Measurements from ENCODE around the gene AGO4.

AGO4 gene

DNA sequence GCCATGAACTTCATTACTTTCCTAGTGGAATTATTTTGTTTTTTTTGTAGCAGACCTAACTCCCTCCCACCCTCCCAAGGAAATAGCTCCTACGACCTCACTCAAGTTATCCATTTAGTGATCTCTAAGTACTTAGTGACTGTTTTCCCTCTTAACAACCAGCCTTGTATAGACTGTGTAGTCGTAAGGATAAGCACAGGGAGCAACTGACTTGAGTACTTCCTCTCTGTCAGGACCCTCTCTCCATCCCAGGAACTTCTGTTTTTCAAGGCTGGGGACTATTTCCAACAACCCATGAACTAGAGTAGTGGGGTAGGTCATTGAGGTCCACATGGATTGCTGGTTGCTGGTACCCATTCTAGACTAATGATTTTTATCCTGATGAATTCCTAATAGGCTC lies 77.1 kb downstream of the AGO4 start:
- no peak for TF ChIP-seq EZH2 (IDR thresholded peaks at IDR 0.05; ENCODE audit: borderline replicate concordance, low read length)
- TF ChIP-seq, protein P1, sequence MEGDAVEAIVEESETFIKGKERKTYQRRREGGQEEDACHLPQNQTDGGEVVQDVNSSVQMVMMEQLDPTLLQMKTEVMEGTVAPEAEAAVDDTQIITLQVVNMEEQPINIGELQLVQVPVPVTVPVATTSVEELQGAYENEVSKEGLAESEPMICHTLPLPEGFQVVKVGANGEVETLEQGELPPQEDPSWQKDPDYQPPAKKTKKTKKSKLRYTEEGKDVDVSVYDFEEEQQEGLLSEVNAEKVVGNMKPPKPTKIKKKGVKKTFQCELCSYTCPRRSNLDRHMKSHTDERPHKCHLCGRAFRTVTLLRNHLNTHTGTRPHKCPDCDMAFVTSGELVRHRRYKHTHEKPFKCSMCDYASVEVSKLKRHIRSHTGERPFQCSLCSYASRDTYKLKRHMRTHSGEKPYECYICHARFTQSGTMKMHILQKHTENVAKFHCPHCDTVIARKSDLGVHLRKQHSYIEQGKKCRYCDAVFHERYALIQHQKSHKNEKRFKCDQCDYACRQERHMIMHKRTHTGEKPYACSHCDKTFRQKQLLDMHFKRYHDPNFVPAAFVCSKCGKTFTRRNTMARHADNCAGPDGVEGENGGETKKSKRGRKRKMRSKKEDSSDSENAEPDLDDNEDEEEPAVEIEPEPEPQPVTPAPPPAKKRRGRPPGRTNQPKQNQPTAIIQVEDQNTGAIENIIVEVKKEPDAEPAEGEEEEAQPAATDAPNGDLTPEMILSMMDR (IDR thresholded peaks at IDR 0.05; ENCODE audit: low read length): no peak
- no peak overlapping the region for H3K27ac ChIP-seq (ENCODE audit: low read depth, low read length, poor library complexity, severe bottlenecking)
- H3K9me2 ChIP-seq (ENCODE audit: low read depth, low read length): no peaks in the 10 kb centered on the region
- no peak overlapping the region for H3K4me2 ChIP-seq (ENCODE audit: low read length)
- H3K79me2 ChIP-seq (ENCODE audit: insufficient read depth, low read length): peaks cover 4% of the 10 kb centered on the region; the same call in 1 of the 2 replicates
- no peaks in the 10 kb centered on the region for H4K20me1 ChIP-seq (ENCODE audit: insufficient read depth, low read length)
- peaks cover 12% of the 10 kb centered on the region; the same call in 1 of the 2 replicates for H3K36me3 ChIP-seq (ENCODE audit: insufficient read depth, low read length)
- H3F3A ChIP-seq (ENCODE audit: insufficient read depth, low read length): peaks cover 4% of the 10 kb centered on the region; the same call in 1 of the 2 replicates
- H2AFZ ChIP-seq (ENCODE audit: low read length): no peak overlapping the region
- no peaks in the 10 kb centered on the region for H3K27me3 ChIP-seq (ENCODE audit: insufficient read depth, low read length)
- H3K9ac ChIP-seq (ENCODE audit: low read length): no peak overlapping the region
- H3K9me3 ChIP-seq (ENCODE audit: low read length): no peaks in the 10 kb centered on the region
- H3K4me3 ChIP-seq (ENCODE audit: low read depth, low read length, poor library complexity, severe bottlenecking): no peak overlapping the region
- H3K4me1 ChIP-seq (ENCODE audit: insufficient read depth, low read length, severe bottlenecking): peaks cover 34% of the 10 kb centered on the region

DNA sequence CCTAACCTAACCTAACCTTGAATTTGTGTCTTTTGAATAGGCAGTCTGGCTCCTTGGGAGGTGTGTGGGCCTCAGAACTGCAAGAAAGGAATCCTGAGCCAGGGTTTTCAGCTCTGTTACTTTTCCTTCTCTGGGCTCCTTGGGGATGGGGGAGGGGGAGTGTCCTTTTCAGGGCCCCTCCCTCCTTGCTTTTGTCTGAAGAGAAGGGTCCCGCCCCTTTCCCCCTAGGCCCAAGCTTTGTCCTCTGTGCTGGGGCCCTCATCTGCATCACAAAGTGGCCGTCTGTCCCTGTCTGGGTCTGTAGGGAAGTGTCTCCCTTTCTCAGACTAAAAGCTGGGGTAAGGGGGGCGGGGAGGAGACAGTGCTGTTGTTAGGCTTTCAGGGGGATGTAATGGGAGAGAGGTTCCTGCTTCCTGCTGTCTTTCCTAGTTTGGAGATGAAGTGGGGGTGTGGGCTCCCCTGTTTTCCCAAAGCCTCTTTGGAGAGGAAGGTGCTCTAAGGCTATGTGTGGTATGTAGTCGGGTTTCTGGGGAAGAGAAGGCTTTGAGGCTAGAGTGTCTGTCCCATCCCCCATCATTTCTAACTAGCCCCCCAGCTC lies 78.2 kb downstream of the AGO4 start:
- TF ChIP-seq, protein P1 (IDR thresholded peaks at IDR 0.05; ENCODE audit: low read length): no peak
- TF ChIP-seq EZH2 (IDR thresholded peaks at IDR 0.05; ENCODE audit: borderline replicate concordance, low read length): no peak
- Histone ChIP-seq H2AFZ (ENCODE audit: low read length) (no peak overlapping the region), H3K9ac (ENCODE audit: low read length) (no peak overlapping the region), H3K79me2 (ENCODE audit: insufficient read depth, low read length) (peaks cover 4% of the 10 kb centered on the region; the same call in 1 of the 2 replicates), H3K4me2 (ENCODE audit: low read length) (peak overlapping the region; percentile 41; the same call in 1 of the 2 replicates), H3K36me3 (ENCODE audit: insufficient read depth, low read length) (peaks cover 20% of the 10 kb centered on the region; the same call in 1 of the 2 replicates), H3K9me2 (ENCODE audit: low read depth, low read length) (no peaks in the 10 kb centered on the region), H3K4me3 (ENCODE audit: low read depth, low read length, poor library complexity, severe bottlenecking) (no peak overlapping the region), H4K20me1 (ENCODE audit: insufficient read depth, low read length) (no peaks in the 10 kb centered on the region), H3K27ac (ENCODE audit: low read depth, low read length, poor library complexity, severe bottlenecking) (peak overlapping the region; percentile 58), H3K27me3 (ENCODE audit: insufficient read depth, low read length) (no peaks in the 10 kb centered on the region), H3K9me3 (ENCODE audit: low read length) (no peaks in the 10 kb centered on the region), H3K4me1 (ENCODE audit: insufficient read depth, low read length, severe bottlenecking) (peaks cover 34% of the 10 kb centered on the region), H3F3A (ENCODE audit: insufficient read depth, low read length) (peaks cover 4% of the 10 kb centered on the region; the same call in 1 of the 2 replicates)

DNA sequence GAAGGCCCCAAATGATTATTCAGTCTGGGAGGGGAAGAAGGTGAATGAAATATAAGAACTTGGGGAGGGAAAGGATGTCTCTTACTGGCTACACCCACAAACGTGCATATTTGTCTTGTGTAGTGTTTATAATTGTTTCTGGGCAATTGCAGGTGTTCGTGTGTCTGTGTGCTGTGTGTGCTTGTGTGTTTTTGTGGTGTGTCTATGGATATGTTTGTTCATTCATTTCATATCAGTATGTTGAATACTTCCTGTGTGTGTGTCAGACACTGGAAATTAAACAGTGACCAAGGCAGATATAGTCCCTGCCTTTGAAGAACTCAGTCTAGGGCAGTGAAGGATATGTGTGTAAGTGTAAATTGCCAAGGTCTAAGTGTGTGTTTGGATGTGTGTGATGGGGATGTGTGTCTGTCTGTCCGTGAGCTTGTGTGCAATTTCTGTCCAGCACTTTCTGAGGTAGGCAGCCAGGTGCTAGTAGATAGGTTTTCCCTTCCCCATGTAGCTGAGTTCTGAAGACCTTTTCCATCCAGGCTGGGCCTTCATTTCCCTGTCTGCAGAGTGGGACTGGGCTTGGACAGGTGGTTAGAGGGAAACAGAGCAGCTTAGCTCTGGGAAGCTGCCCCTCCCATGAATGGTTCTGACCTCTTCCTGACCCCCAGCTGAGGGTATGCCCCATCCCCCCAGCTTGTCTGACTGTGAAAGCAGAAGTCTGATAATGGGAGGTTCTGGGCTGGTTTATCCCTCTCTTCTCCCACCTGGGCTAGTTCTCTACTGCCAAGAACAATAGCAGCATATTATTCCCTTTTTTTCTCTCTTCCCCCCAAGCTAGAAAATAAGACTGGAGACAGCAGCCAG lies 79.0 kb downstream of the AGO4 start:
- H3K27me3 ChIP-seq (ENCODE audit: insufficient read depth, low read length): no peaks in the 10 kb centered on the region
- H3K4me3 ChIP-seq (ENCODE audit: low read depth, low read length, poor library complexity, severe bottlenecking): no peak overlapping the region
- peaks cover 4% of the 10 kb centered on the region; the same call in 1 of the 2 replicates for H3F3A ChIP-seq (ENCODE audit: insufficient read depth, low read length)
- no peaks in the 10 kb centered on the region for H3K9me3 ChIP-seq (ENCODE audit: low read length)
- peaks cover 4% of the 10 kb centered on the region; the same call in 1 of the 2 replicates for H3K79me2 ChIP-seq (ENCODE audit: insufficient read depth, low read length)
- H3K9ac ChIP-seq (ENCODE audit: low read length): no peak overlapping the region; the same call in 1 of the 2 replicates
- no peaks in the 10 kb centered on the region for H4K20me1 ChIP-seq (ENCODE audit: insufficient read depth, low read length)
- H2AFZ ChIP-seq (ENCODE audit: low read length): no peak overlapping the region
- TF ChIP-seq, protein P1 (IDR thresholded peaks at IDR 0.05; ENCODE audit: low read length): no peak
- no peak for TF ChIP-seq EZH2 (IDR thresholded peaks at IDR 0.05; ENCODE audit: borderline replicate concordance, low read length)
- H3K36me3 ChIP-seq (ENCODE audit: insufficient read depth, low read length): peaks cover 22% of the 10 kb centered on the region
- H3K4me2 ChIP-seq (ENCODE audit: low read length): peak overlapping the region; percentile 41; the same call in 1 of the 2 replicates
- peaks cover 34% of the 10 kb centered on the region for H3K4me1 ChIP-seq (ENCODE audit: insufficient read depth, low read length, severe bottlenecking)
- H3K27ac ChIP-seq (ENCODE audit: low read depth, low read length, poor library complexity, severe bottlenecking): peak overlapping the region; percentile 58
- H3K9me2 ChIP-seq (ENCODE audit: low read depth, low read length): no peaks in the 10 kb centered on the region
